Measurements from ENCODE around the gene EEF1E1.
"Not testable (repeated sequence)": the region's sequence is repeated elsewhere in the genome, so short reads cannot be mapped to it uniquely, and the experiment has no call there.

The EEF1E1 gene

GRCh38 chr6:8047541-8048292 is 54.6 kb downstream of the EEF1E1 start:
- Histone ChIP-seq H3K79me2 (ENCODE audit: insufficient read depth, low read length) (peaks cover 41% of the 10 kb centered on the region), H4K20me1 (ENCODE audit: insufficient read depth, low read length) (peaks cover 2% of the 10 kb centered on the region; the same call in 1 of the 2 replicates), H3K27ac (ENCODE audit: low read length) (no peak overlapping the region), H3K9me3 (ENCODE audit: insufficient read depth, low read length, severe bottlenecking) (no peaks in the 10 kb centered on the region), H3K4me3 (ENCODE audit: low read depth in 1 of 2, low read length in 2 of 2) (no peak overlapping the region), H3K4me2 (ENCODE audit: insufficient read depth, low read length) (no peak overlapping the region), H3K27me3 (ENCODE audit: insufficient read depth, low read length, poor library complexity) (no peaks in the 10 kb centered on the region), H3K9ac (ENCODE audit: low read depth, low read length) (no peak overlapping the region), H3K36me3 (ENCODE audit: insufficient read depth, low read length) (peaks cover 36% of the 10 kb centered on the region; the same call in 1 of the 2 replicates), H3K4me1 (ENCODE audit: insufficient read depth, low read length) (no peaks in the 10 kb centered on the region), H2AFZ (ENCODE audit: low read depth, low read length) (no peak overlapping the region)
- DNase-seq (no peak), ATAC-seq (ENCODE audit: insufficient read depth, low read depth) (no peak)
- TF ChIP-seq CTCF (IDR thresholded peaks at IDR 0.05; ENCODE audit: borderline replicate concordance, extremely low read depth, low read length, poor library complexity, severe bottlenecking): no peak
- no peak for TF ChIP-seq EZH2 (IDR thresholded peaks at IDR 0.05; ENCODE audit: borderline replicate concordance, low read depth, low read length, severe bottlenecking)

- H3K79me2 ChIP-seq (ENCODE audit: insufficient read depth, low read length): peaks cover 34% of the 10 kb centered on the region
- H2AFZ ChIP-seq (ENCODE audit: low read depth, low read length); ATAC-seq (ENCODE audit: insufficient read depth, low read depth); H4K20me1 ChIP-seq (ENCODE audit: insufficient read depth, low read length); H3K27ac ChIP-seq (ENCODE audit: low read length); H3K4me2 ChIP-seq (ENCODE audit: insufficient read depth, low read length); H3K9me3 ChIP-seq (ENCODE audit: insufficient read depth, low read length, severe bottlenecking); H3K4me3 ChIP-seq (ENCODE audit: low read depth in 1 of 2, low read length in 2 of 2); H3K9ac ChIP-seq (ENCODE audit: low read depth, low read length); H3K27me3 ChIP-seq (ENCODE audit: insufficient read depth, low read length, poor library complexity); DNase-seq; H3K4me1 ChIP-seq (ENCODE audit: insufficient read depth, low read length): not testable (repeated sequence)
- peaks cover 36% of the 10 kb centered on the region; the same call in 1 of the 2 replicates for H3K36me3 ChIP-seq (ENCODE audit: insufficient read depth, low read length)
Observed at GRCh38 chr6:8045769-8046168, 56.6 kb downstream of the EEF1E1 start.

- Histone ChIP-seq H3K4me3 (ENCODE audit: low read depth in 1 of 2, low read length in 2 of 2) (no peak overlapping the region), H3K9me3 (ENCODE audit: insufficient read depth, low read length, severe bottlenecking) (no peaks in the 10 kb centered on the region), H3K9ac (ENCODE audit: low read depth, low read length) (no peak overlapping the region), H3K36me3 (ENCODE audit: insufficient read depth, low read length) (peaks cover 39% of the 10 kb centered on the region), H3K27ac (ENCODE audit: low read length) (no peak overlapping the region), H3K27me3 (ENCODE audit: insufficient read depth, low read length, poor library complexity) (no peaks in the 10 kb centered on the region), H4K20me1 (ENCODE audit: insufficient read depth, low read length) (peaks cover 3% of the 10 kb centered on the region; the same call in 1 of the 2 replicates), H3K4me1 (ENCODE audit: insufficient read depth, low read length) (no peaks in the 10 kb centered on the region), H3K79me2 (ENCODE audit: insufficient read depth, low read length) (peaks cover 40% of the 10 kb centered on the region), H2AFZ (ENCODE audit: low read depth, low read length) (no peak overlapping the region), H3K4me2 (ENCODE audit: insufficient read depth, low read length) (no peak overlapping the region)
- TF ChIP-seq EZH2 (IDR thresholded peaks at IDR 0.05; ENCODE audit: borderline replicate concordance, low read depth, low read length, severe bottlenecking) (no peak), CTCF (IDR thresholded peaks at IDR 0.05; ENCODE audit: borderline replicate concordance, extremely low read depth, low read length, poor library complexity, severe bottlenecking) (no peak)
- no peak for ATAC-seq (ENCODE audit: insufficient read depth, low read depth)
- no peak for DNase-seq
Observed at GRCh38 chr6:8043221-8043620, 59.1 kb downstream of the EEF1E1 start.

GRCh38 chr6:8041913-8042583 is 60.3 kb downstream of the EEF1E1 start:
- Histone ChIP-seq H3K4me3 (ENCODE audit: low read depth in 1 of 2, low read length in 2 of 2) (no peak overlapping the region), H4K20me1 (ENCODE audit: insufficient read depth, low read length) (peaks cover 3% of the 10 kb centered on the region; the same call in 1 of the 2 replicates), H3K27me3 (ENCODE audit: insufficient read depth, low read length, poor library complexity) (no peaks in the 10 kb centered on the region), H2AFZ (ENCODE audit: low read depth, low read length) (no peak overlapping the region), H3K79me2 (ENCODE audit: insufficient read depth, low read length) (peaks cover 45% of the 10 kb centered on the region), H3K27ac (ENCODE audit: low read length) (no peak overlapping the region), H3K9me3 (ENCODE audit: insufficient read depth, low read length, severe bottlenecking) (no peaks in the 10 kb centered on the region), H3K4me1 (ENCODE audit: insufficient read depth, low read length) (no peaks in the 10 kb centered on the region), H3K36me3 (ENCODE audit: insufficient read depth, low read length) (peaks cover 34% of the 10 kb centered on the region), H3K9ac (ENCODE audit: low read depth, low read length) (no peak overlapping the region), H3K4me2 (ENCODE audit: insufficient read depth, low read length) (no peak overlapping the region)
- TF ChIP-seq CTCF (IDR thresholded peaks at IDR 0.05; ENCODE audit: borderline replicate concordance, extremely low read depth, low read length, poor library complexity, severe bottlenecking): no peak
- TF ChIP-seq EZH2 (IDR thresholded peaks at IDR 0.05; ENCODE audit: borderline replicate concordance, low read depth, low read length, severe bottlenecking): no peak
- ATAC-seq (ENCODE audit: insufficient read depth, low read depth) (no peak), DNase-seq (no peak)

- not testable (repeated sequence) for DNase-seq; H3K27me3 ChIP-seq (ENCODE audit: insufficient read depth, low read length, poor library complexity); H3K9me3 ChIP-seq (ENCODE audit: insufficient read depth, low read length, severe bottlenecking); H3K4me3 ChIP-seq (ENCODE audit: low read depth in 1 of 2, low read length in 2 of 2); H3K27ac ChIP-seq (ENCODE audit: low read length); ATAC-seq (ENCODE audit: insufficient read depth, low read depth); H3K4me2 ChIP-seq (ENCODE audit: insufficient read depth, low read length); H3K4me1 ChIP-seq (ENCODE audit: insufficient read depth, low read length); H3K9ac ChIP-seq (ENCODE audit: low read depth, low read length); H2AFZ ChIP-seq (ENCODE audit: low read depth, low read length)
- Histone ChIP-seq H4K20me1 (ENCODE audit: insufficient read depth, low read length) (peaks cover 31% of the 10 kb centered on the region), H3K36me3 (ENCODE audit: insufficient read depth, low read length) (peaks cover 17% of the 10 kb centered on the region), H3K79me2 (ENCODE audit: insufficient read depth, low read length) (peaks cover 73% of the 10 kb centered on the region)
Observed at GRCh38 chr6:8034107-8034506, 68.2 kb downstream of the EEF1E1 start.
